ENCODE data around the gene ALOX12B.

DNA sequence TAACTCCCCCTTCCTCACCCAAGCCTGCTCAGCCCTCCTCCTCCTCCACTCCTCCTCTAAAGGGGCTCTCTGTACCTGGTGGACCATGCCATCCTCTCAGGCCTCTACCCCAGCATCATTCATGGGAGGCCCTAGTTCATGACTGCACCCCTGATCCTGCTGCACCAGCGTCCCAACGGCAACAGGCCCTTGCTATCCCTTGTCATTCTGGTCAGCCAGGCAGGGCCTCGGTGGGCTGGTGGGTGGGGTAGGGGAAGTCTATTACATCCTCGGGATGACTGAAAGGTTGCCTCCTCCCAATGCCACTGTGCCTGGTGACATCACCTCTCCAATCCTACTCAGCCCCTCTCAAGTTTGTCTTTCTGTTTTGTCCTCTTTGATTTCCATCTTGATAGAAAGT is 19.7 kb downstream of the ALOX12B start:
- TF ChIP-seq, protein P1, sequence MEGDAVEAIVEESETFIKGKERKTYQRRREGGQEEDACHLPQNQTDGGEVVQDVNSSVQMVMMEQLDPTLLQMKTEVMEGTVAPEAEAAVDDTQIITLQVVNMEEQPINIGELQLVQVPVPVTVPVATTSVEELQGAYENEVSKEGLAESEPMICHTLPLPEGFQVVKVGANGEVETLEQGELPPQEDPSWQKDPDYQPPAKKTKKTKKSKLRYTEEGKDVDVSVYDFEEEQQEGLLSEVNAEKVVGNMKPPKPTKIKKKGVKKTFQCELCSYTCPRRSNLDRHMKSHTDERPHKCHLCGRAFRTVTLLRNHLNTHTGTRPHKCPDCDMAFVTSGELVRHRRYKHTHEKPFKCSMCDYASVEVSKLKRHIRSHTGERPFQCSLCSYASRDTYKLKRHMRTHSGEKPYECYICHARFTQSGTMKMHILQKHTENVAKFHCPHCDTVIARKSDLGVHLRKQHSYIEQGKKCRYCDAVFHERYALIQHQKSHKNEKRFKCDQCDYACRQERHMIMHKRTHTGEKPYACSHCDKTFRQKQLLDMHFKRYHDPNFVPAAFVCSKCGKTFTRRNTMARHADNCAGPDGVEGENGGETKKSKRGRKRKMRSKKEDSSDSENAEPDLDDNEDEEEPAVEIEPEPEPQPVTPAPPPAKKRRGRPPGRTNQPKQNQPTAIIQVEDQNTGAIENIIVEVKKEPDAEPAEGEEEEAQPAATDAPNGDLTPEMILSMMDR (IDR thresholded peaks at IDR 0.05), result no peak
- no peak for TF ChIP-seq POLR2A (IDR thresholded peaks at IDR 0.05)
